ENCODE measurements around the gene NCS1.

DNA sequence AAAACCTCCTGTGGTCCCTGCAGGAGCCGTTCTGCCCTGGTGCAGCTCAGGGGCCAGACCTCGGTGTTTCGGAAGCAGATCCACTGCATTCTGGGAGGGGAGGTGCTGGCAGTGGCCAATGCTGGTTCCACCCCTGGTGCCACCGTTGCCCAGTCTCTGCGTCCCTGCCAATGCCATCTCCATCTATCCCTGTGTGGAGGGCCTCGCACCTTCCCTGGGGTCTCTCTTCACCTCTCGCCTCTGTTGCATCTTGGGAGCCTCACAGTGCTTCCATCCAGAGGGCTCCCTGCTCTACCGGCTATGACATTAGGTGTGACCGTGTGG is 15.3 kb downstream of the NCS1 start:
- TF ChIP-seq CTCF (IDR thresholded peaks at IDR 0.05; ENCODE audit: low read depth, low read length, poor library complexity, severe bottlenecking) (no peak), EZH2phosphoT487 (IDR thresholded peaks at IDR 0.05; ENCODE audit: borderline replicate concordance, low read length) (no peak)

Measured in DOHH2 (cell line).